HCT116 (cell line): Measurements from ENCODE around the gene CDC42BPA.

ENCODE experiments used
- CEBPB ChIP-seq: IDR thresholded peaks from 2 replicates; pipeline ENCODE4 v1.6.1; 2012; ENCODE audit warnings: low read depth
- EGR1 ChIP-seq: IDR thresholded peaks from 2 replicates; pipeline ENCODE4 v1.6.1; 2012; ENCODE audit warnings: low read depth
- EZH2 ChIP-seq: fragments of 200-600 bp; sonication (generic); IDR thresholded peaks from 2 replicates; pipeline ENCODE4 v1.6.1; 2017; ENCODE audit warnings: antibody characterized with exemption, mixed run types
- EZH2phosphoT487 ChIP-seq: fragments of 200-600 bp; IDR thresholded peaks from 2 replicates; pipeline ENCODE4 v1.6.1; 2018; ENCODE audit warnings: antibody characterized with exemption, borderline replicate concordance
- POLR2A ChIP-seq: IDR thresholded peaks from 2 replicates; pipeline ENCODE4 v1.7.0; 2011; ENCODE audit warnings: borderline replicate concordance; ENCODE audit not compliant: insufficient read depth, insufficient read length; ENCODE audit errors: extremely low read depth
- SP1 ChIP-seq: IDR thresholded peaks from 2 replicates; pipeline ENCODE4 v1.6.1; 2012; ENCODE audit warnings: low read depth
- TCF7L2 ChIP-seq: IDR thresholded peaks from 2 replicates; pipeline ENCODE4 v1.7.0; 2011; ENCODE audit warnings: borderline replicate concordance, inconsistent platforms; ENCODE audit not compliant: insufficient read depth, insufficient read length; ENCODE audit errors: extremely low read depth
- TF ChIP-seq, protein P1 (sequence below), 3 experiments: fragments of 200-600 bp in 1 of 3; sonication (generic) in 1 of 3; IDR thresholded peaks in 2 of 3; conservative IDR thresholded peaks in 1 of 3; 2 replicates each; pipeline ENCODE4 v1.5.1; 2012 to 2017; ENCODE audit warnings: low read depth in 2 of 3, low read length in 2 of 3, antibody characterized with exemption in 1 of 3, borderline replicate concordance in 1 of 3, control low read depth in 1 of 3, mild to moderate bottlenecking in 1 of 3, mixed read lengths in 1 of 3, mixed run types in 1 of 3, moderate library complexity in 1 of 3; ENCODE audit not compliant: insufficient read depth in 1 of 3
- TF ChIP-seq, protein P2 (sequence below): IDR thresholded peaks from 2 replicates; pipeline ENCODE4 v1.6.1; 2012
- TF ChIP-seq, protein P3 (sequence below): IDR thresholded peaks from 2 replicates; pipeline ENCODE4 v1.6.1; 2012

DNA sequence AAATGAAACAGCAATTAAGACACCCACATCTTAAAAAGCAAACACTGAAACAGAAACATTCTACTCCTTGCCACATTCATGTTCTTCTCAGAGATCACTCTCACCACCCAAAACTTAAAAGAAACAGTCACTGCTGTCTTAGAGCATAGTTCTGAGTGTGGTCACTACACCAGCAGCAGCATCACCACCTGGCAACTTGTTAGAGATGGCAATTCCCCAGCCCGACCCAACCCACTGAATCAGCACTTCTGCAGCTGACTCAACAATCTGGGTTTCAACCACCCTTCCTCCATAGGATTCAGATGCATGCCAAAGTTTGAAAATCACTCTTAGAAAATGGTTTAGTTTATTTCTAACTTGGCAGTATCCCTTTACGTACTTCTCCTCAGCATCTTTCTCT, 126.1 kb downstream of the CDC42BPA start:
- TF ChIP-seq POLR2A (no peak), EZH2 (no peak), TCF7L2 (no peak), EZH2phosphoT487 (no peak), EGR1 (no peak), CEBPB (no peak), SP1 (no peak)
- TF ChIP-seq, protein P1, sequence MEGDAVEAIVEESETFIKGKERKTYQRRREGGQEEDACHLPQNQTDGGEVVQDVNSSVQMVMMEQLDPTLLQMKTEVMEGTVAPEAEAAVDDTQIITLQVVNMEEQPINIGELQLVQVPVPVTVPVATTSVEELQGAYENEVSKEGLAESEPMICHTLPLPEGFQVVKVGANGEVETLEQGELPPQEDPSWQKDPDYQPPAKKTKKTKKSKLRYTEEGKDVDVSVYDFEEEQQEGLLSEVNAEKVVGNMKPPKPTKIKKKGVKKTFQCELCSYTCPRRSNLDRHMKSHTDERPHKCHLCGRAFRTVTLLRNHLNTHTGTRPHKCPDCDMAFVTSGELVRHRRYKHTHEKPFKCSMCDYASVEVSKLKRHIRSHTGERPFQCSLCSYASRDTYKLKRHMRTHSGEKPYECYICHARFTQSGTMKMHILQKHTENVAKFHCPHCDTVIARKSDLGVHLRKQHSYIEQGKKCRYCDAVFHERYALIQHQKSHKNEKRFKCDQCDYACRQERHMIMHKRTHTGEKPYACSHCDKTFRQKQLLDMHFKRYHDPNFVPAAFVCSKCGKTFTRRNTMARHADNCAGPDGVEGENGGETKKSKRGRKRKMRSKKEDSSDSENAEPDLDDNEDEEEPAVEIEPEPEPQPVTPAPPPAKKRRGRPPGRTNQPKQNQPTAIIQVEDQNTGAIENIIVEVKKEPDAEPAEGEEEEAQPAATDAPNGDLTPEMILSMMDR (IDR thresholded peaks at IDR 0.05 in 2 of 3, conservative IDR thresholded peaks at IDR 0.05 in 1 of 3; ENCODE audit: borderline replicate concordance in 1 of 3, insufficient read depth in 1 of 3, low read depth in 2 of 3, low read length in 2 of 3) = no peak
- TF ChIP-seq, protein P2, sequence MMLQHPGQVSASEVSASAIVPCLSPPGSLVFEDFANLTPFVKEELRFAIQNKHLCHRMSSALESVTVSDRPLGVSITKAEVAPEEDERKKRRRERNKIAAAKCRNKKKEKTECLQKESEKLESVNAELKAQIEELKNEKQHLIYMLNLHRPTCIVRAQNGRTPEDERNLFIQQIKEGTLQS = no peak
- TF ChIP-seq, protein P3, sequence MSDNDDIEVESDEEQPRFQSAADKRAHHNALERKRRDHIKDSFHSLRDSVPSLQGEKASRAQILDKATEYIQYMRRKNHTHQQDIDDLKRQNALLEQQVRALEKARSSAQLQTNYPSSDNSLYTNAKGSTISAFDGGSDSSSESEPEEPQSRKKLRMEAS = no peak
